Placental pericyte (primary cell): Measurements from ENCODE around the gene BFSP2. TPM values are rescaled to one million over a fixed set of nuclear protein-coding genes. Genes with fewer than 3 reads are reported as not detected.

Experiments used
- total RNA-seq: library from RNA; depleted of rRNA; stranded (reverse); fragments of >200 nt; gene quantifications from 2 replicates; pipeline ENCODE4 v1.2.3, GENCODE V29; 2012

BFSP2 gene, protein sequence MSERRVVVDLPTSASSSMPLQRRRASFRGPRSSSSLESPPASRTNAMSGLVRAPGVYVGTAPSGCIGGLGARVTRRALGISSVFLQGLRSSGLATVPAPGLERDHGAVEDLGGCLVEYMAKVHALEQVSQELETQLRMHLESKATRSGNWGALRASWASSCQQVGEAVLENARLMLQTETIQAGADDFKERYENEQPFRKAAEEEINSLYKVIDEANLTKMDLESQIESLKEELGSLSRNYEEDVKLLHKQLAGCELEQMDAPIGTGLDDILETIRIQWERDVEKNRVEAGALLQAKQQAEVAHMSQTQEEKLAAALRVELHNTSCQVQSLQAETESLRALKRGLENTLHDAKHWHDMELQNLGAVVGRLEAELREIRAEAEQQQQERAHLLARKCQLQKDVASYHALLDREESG
- total RNA-seq: not detected in 2 replicates

DNA sequence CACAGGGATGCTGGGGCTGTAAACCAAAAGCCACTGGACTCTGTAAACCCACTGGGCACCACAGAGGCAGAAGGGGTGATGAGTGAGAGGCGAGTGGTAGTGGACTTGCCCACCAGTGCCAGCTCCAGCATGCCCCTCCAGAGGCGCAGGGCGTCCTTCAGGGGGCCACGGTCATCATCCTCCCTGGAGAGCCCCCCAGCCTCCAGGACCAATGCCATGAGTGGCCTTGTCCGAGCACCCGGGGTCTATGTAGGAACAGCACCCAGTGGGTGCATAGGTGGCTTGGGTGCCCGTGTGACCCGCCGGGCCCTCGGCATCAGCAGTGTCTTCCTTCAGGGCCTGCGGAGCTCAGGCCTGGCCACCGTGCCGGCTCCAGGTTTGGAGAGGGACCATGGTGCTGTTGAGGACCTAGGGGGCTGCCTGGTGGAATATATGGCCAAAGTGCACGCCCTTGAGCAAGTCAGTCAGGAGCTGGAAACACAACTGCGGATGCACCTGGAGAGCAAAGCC, at the start of gene BFSP2:
TSS of gene BFSP2 (plus strand) at position 51 of the 510 bp plus-strand sequence. CDS start at position 79, 28 bp downstream.

Other genes starting within 250 kb of the BFSP2 start
- gene CDV3, start 173.6 kb downstream of the BFSP2 start, total RNA-seq: 235 and 283 TPM in 2 replicates